IMR-90 (cell line): ENCODE results near the gene UST. TPM values are rescaled to one million over a fixed set of nuclear protein-coding genes. Genes with fewer than 3 reads are reported as not detected.

Experiments used
- ATAC-seq: fragments of 200-7000 bp; cut with Tn5 transposase; 2 replicates; pipeline ENCODE4 v1.9.1; 2020; ENCODE audit warnings: low read depth, mild to moderate bottlenecking, moderate library complexity
- BruUV-seq: library from RNA; stranded (reverse); fragments of 400-500 nt; replicated peaks from 2 replicates; lab custom pipeline; 2021; lab: Mats Ljungman, UMichigan
- CTCF ChIA-PET: fragments of 300-600 bp; formaldehyde crosslinking; extraction: SDS; loops from one replicate; lab custom pipeline; 2021; ENCODE audit warnings: antibody characterized with exemption; lab: Yijun Ruan, JAX
- POLR2A ChIA-PET: fragments of 300-600 bp; sonication (Branson Sonifier 250); formaldehyde crosslinking; loops from one replicate; lab custom pipeline; 2022; ENCODE audit warnings: antibody characterized with exemption; ENCODE audit not compliant: unreplicated experiment; lab: Charles Lee
- DNase-seq: peaks from one replicate; pipeline ENCODE4 v3.0.0; 2013
- H2AFZ ChIP-seq: replicated peaks from 2 replicates; pipeline ENCODE3; 2013; ENCODE audit warnings: low read length, mild to moderate bottlenecking; ENCODE audit not compliant: poor library complexity
- H2AK5ac ChIP-seq: 2 replicates; pipeline ENCODE4 v1.6.1; 2013; ENCODE audit warnings: low read depth, low read length, inconsistent platforms
- H2AK9ac ChIP-seq: replicated peaks from 2 replicates; pipeline ENCODE3; 2013; ENCODE audit warnings: mild to moderate bottlenecking, low read depth, low read length, moderate library complexity; ENCODE audit not compliant: poor library complexity
- H2BK120ac ChIP-seq: 2 replicates; pipeline ENCODE4 v1.6.1; 2013; ENCODE audit warnings: low read depth, low read length, inconsistent platforms
- H2BK15ac ChIP-seq: 3 replicates; pipeline ENCODE4 v1.6.1; 2013; ENCODE audit warnings: low read depth, low read length, inconsistent platforms
- H2BK20ac ChIP-seq: 2 replicates; pipeline ENCODE4 v1.6.1; 2013; ENCODE audit warnings: low read depth, mild to moderate bottlenecking, inconsistent platforms, low read length, moderate library complexity
- H2BK5ac ChIP-seq: 2 replicates; pipeline ENCODE4 v1.6.1; 2013; ENCODE audit warnings: mild to moderate bottlenecking, low read depth, low read length, inconsistent platforms; ENCODE audit not compliant: poor library complexity, severe bottlenecking
- H3K14ac ChIP-seq: replicated peaks from 2 replicates; pipeline ENCODE4 v1.6.1; 2013; ENCODE audit warnings: low read depth, low read length, inconsistent platforms
- H3K18ac ChIP-seq: 2 replicates; pipeline ENCODE4 v1.6.1; 2013; ENCODE audit warnings: low read depth, low read length, control low read depth
- H3K23ac ChIP-seq: 2 replicates; pipeline ENCODE4 v1.6.1; 2013; ENCODE audit warnings: low read depth, low read length, inconsistent platforms
- H3K27ac ChIP-seq: 2 replicates; pipeline ENCODE4 v1.5.1; 2013; ENCODE audit warnings: mild to moderate bottlenecking, control low read depth, low read length; ENCODE audit not compliant: insufficient read depth
- H3K27me3 ChIP-seq: 2 replicates; pipeline ENCODE4 v1.6.1; 2013; ENCODE audit warnings: low read length; ENCODE audit not compliant: control insufficient read depth, insufficient read depth
- H3K36me3 ChIP-seq: 2 replicates; pipeline ENCODE4 v1.6.1; 2013; ENCODE audit warnings: low read length, mixed read lengths; ENCODE audit not compliant: control insufficient read depth, insufficient read depth
- H3K4ac ChIP-seq: 2 replicates; pipeline ENCODE4 v1.6.1; 2013; ENCODE audit warnings: low read depth, low read length, inconsistent platforms
- H3K4me1 ChIP-seq: 2 replicates; pipeline ENCODE4 v1.6.1; 2013; ENCODE audit warnings: low read length, mixed read lengths; ENCODE audit not compliant: control insufficient read depth, insufficient read depth
- H3K4me2 ChIP-seq: 2 replicates; pipeline ENCODE4 v1.6.1; 2013; ENCODE audit warnings: low read depth, mild to moderate bottlenecking, control low read depth, low read length, moderate library complexity
- H3K4me3 ChIP-seq: 2 replicates; pipeline ENCODE4 v1.5.1; 2013; ENCODE audit warnings: low read depth, mild to moderate bottlenecking, control low read depth, low read length, moderate library complexity; ENCODE audit not compliant: insufficient read depth
- H3K56ac ChIP-seq: 2 replicates; pipeline ENCODE4 v1.6.1; 2013; ENCODE audit warnings: low read length, inconsistent platforms; ENCODE audit not compliant: insufficient read depth; ENCODE audit errors: extremely low read depth
- H3K79me1 ChIP-seq, 2 experiments: 2 replicates each; pipeline ENCODE4 v1.6.1; 2013; ENCODE audit warnings: low read length in 2 of 2, inconsistent platforms in 1 of 2, low read depth in 1 of 2
- H3K9ac ChIP-seq: 2 replicates; pipeline ENCODE4 v1.6.1; 2013; ENCODE audit warnings: low read depth, low read length, control low read depth
- H3K9me1 ChIP-seq: 2 replicates; pipeline ENCODE4 v1.6.1; 2013; ENCODE audit warnings: low read length, inconsistent platforms; ENCODE audit not compliant: insufficient read depth
- H3K9me3 ChIP-seq: 2 replicates; pipeline ENCODE4 v1.6.1; 2013; ENCODE audit warnings: low read length; ENCODE audit not compliant: control insufficient read depth, insufficient read depth
- H4K20me1 ChIP-seq: 2 replicates; pipeline ENCODE4 v1.6.1; 2013; ENCODE audit warnings: low read length, inconsistent platforms; ENCODE audit not compliant: insufficient read depth
- H4K5ac ChIP-seq: 2 replicates; pipeline ENCODE4 v1.6.1; 2013; ENCODE audit warnings: mild to moderate bottlenecking, low read depth, low read length, control low read depth
- H4K8ac ChIP-seq, 2 experiments: 2 replicates each; pipeline ENCODE4 v1.6.1; 2013; ENCODE audit warnings: low read depth in 2 of 2, low read length in 2 of 2, control low read depth in 1 of 2, inconsistent platforms in 1 of 2
- H4K91ac ChIP-seq: 2 replicates; pipeline ENCODE4 v1.6.1; 2013; ENCODE audit warnings: low read depth, low read length, inconsistent platforms; ENCODE audit not compliant: insufficient read depth
- BHLHE40 ChIP-seq: fragments of 150-350 bp; IDR thresholded peaks from 2 replicates; pipeline ENCODE4 v1.6.1; 2016; ENCODE audit warnings: mild to moderate bottlenecking, low read depth, low read length
- CEBPB ChIP-seq: IDR thresholded peaks from 2 replicates; pipeline ENCODE4 v1.6.1; 2012; ENCODE audit warnings: low read depth, low read length, improper control_type of control experiment
- CHD1 ChIP-seq: IDR thresholded peaks from 2 replicates; pipeline ENCODE4 v1.6.1; 2012; ENCODE audit warnings: low read depth, low read length, improper control_type of control experiment
- FOS ChIP-seq: fragments of 150-350 bp; IDR thresholded peaks from 2 replicates; pipeline ENCODE4 v1.6.1; 2016; ENCODE audit warnings: low read depth, low read length
- MAFK ChIP-seq: IDR thresholded peaks from 2 replicates; pipeline ENCODE4 v1.6.1; 2012; ENCODE audit warnings: low read depth, low read length, improper control_type of control experiment
- MAZ ChIP-seq: IDR thresholded peaks from 2 replicates; pipeline ENCODE4 v1.6.1; 2012; ENCODE audit warnings: low read depth, mild to moderate bottlenecking, low read length, improper control_type of control experiment, moderate library complexity, borderline replicate concordance
- MXI1 ChIP-seq: IDR thresholded peaks from 2 replicates; pipeline ENCODE4 v1.6.1; 2012; ENCODE audit warnings: low read depth, mild to moderate bottlenecking, low read length, moderate library complexity, borderline replicate concordance
- NFE2L2 ChIP-seq: fragments of 150-350 bp; IDR thresholded peaks from 2 replicates; pipeline ENCODE4 v1.6.1; 2016; ENCODE audit warnings: low read depth, mild to moderate bottlenecking, low read length
- POLR2A ChIP-seq: IDR thresholded peaks from 2 replicates; pipeline ENCODE4 v1.6.1; 2012; ENCODE audit warnings: mild to moderate bottlenecking, low read depth, low read length
- RAD21 ChIP-seq: IDR thresholded peaks from 2 replicates; pipeline ENCODE4 v1.6.1; 2012; ENCODE audit warnings: low read length, improper control_type of control experiment
- RCOR1 ChIP-seq: IDR thresholded peaks from 2 replicates; pipeline ENCODE4 v1.6.1; 2012; ENCODE audit warnings: mild to moderate bottlenecking, low read length, improper control_type of control experiment; ENCODE audit not compliant: insufficient replicate concordance
- RFX5 ChIP-seq: IDR thresholded peaks from 2 replicates; pipeline ENCODE4 v1.8.0; 2012; ENCODE audit warnings: low read depth, mild to moderate bottlenecking, low read length, moderate library complexity
- SMC3 ChIP-seq: fragments of 150-350 bp; IDR thresholded peaks from 2 replicates; pipeline ENCODE4 v1.6.1; 2016; ENCODE audit warnings: low read depth, mild to moderate bottlenecking, antibody characterized with exemption, low read length, moderate library complexity
- WGBS, 2 experiments: methylation state at CpG; one replicate each; pipeline versions ENCODE4 v1.1.5 to v1.1.7; 2013; ENCODE audit warnings: missing lambda C conversion rate in 2 of 2; ENCODE audit not compliant: insufficient read length in 1 of 2; ENCODE audit errors: extremely low coverage in 2 of 2; 5-methylcytosine and 5-hydroxymethylcytosine counted together
- dilution Hi-C: fragments of 300-500 bp; cut with HindIII; formaldehyde crosslinking; loops from one replicate; pipeline ENCODE4 v1.14.3; 2018; ENCODE audit warnings: low sequenced_read_pairs; ENCODE audit not compliant: unreplicated experiment
- in situ Hi-C: fragments of 300-500 bp; cut with MboI; formaldehyde crosslinking; loops from 3 replicates; pipeline ENCODE4 v1.14.3; 2019; ENCODE audit warnings: low sequenced_read_pairs, inconsistent platforms, mixed read lengths
- intact Hi-C: fragments of 100-400 bp; cut with micrococcal nuclease; formaldehyde crosslinking; loops from 2 replicates; pipeline ENCODE4 v1.10.0; 2022
- polyA plus RNA-seq, 3 experiments: library from polyadenylated mRNA; depleted of rRNA; stranded (reverse); fragments of >200 nt; gene quantifications; 2 replicates each; pipeline ENCODE4 v1.2.3, GENCODE V29; 2012; ENCODE audit warnings: low replicate concordance in 1 of 3
- total RNA-seq: library from RNA; depleted of rRNA; stranded (reverse); fragments of >200 nt; gene quantifications from 2 replicates; pipeline ENCODE4 v1.2.3, GENCODE V29; 2012
- TF ChIP-seq, protein P1 (sequence below): fragments of 150-350 bp; IDR thresholded peaks from 2 replicates; pipeline ENCODE4 v1.6.1; 2017; ENCODE audit warnings: mild to moderate bottlenecking, antibody characterized with exemption, low read length, low read depth
- TF ChIP-seq, protein P2 (sequence below): fragments of 150-350 bp; IDR thresholded peaks from 2 replicates; pipeline ENCODE4 v1.6.1; 2016; ENCODE audit warnings: low read depth, mild to moderate bottlenecking, low read length, moderate library complexity, borderline replicate concordance
- TF ChIP-seq, protein P3 (sequence below): conservative IDR thresholded peaks from 2 replicates; pipeline ENCODE4 v1.5.1; 2012; ENCODE audit warnings: mild to moderate bottlenecking, low read depth, low read length, improper control_type of control experiment

The UST gene
- total and polyA plus RNA-seq, 2 of the 4 experiments (the other 2 are of a cell fraction), result 7.7 to 13.8 TPM

DNA sequence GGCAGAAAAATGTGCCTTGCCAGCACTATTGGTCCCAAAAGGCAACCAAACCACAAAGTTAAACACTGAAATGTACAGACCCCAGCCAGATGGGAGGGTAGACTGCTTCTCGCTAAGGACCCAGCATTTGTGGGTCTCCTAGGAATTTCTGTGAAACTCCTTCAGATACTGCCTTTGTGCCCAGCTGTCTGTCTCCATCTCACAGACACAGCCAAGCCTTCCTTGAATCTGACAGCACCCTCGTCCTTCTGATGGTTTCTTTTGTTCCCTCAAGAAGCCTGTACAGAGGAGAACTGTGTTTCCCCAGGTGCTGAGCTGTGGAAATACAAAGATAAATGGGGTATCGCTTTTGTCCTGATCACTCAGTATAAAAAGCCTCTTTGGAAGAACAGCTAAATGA, 316.6 kb downstream of the UST start:
- BruUV-seq, result no TSS peak
- Histone ChIP-seq H3K27me3 (no peaks in the 10 kb centered on the region), H3K4ac (no peak overlapping the region), H3K14ac (no peak overlapping the region), H3K27ac (no peak overlapping the region), H2BK120ac (no peak overlapping the region), H4K8ac (no peak overlapping the region), H2AK9ac (no peak overlapping the region), H4K91ac (no peak overlapping the region), H4K20me1 (0 out of 2 replicates have a peak, but pooled peaks cover 3% of the 10 kb centered on the region), H3K79me1 (no peaks in the 10 kb centered on the region), H2BK15ac (no peak overlapping the region), H3K9me1 (no peaks in the 10 kb centered on the region), H3K4me1 (peaks cover 16% of the 10 kb centered on the region), H3K23ac (no peak overlapping the region), H3K9ac (no peak overlapping the region), H3K4me2 (no peak overlapping the region), H3K56ac (no peak overlapping the region), H3K36me3 (no peaks in the 10 kb centered on the region), H3K18ac (no peak overlapping the region), H4K5ac (no peak overlapping the region), H2BK5ac (no peak overlapping the region), H2AFZ (no peak overlapping the region), H3K9me3 (no peaks in the 10 kb centered on the region), H3K4me3 (no peak overlapping the region), H2BK20ac (no peak overlapping the region), H2AK5ac (no peak overlapping the region)
- DNase-seq (no peak), ATAC-seq (no peak)
- CTCF ChIA-PET, result no interaction called here
- TF ChIP-seq CEBPB (no peak), NFE2L2 (no peak), BHLHE40 (no peak), CHD1 (no peak), RAD21 (no peak), FOS (no peak), MAFK (no peak), MAZ (no peak), RFX5 (no peak), RCOR1 (no peak), POLR2A (no peak), SMC3 (no peak), MXI1 (no peak)
- TF ChIP-seq, protein P1, sequence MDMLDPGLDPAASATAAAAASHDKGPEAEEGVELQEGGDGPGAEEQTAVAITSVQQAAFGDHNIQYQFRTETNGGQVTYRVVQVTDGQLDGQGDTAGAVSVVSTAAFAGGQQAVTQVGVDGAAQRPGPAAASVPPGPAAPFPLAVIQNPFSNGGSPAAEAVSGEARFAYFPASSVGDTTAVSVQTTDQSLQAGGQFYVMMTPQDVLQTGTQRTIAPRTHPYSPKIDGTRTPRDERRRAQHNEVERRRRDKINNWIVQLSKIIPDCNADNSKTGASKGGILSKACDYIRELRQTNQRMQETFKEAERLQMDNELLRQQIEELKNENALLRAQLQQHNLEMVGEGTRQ, result no peak
- TF ChIP-seq, protein P2, sequence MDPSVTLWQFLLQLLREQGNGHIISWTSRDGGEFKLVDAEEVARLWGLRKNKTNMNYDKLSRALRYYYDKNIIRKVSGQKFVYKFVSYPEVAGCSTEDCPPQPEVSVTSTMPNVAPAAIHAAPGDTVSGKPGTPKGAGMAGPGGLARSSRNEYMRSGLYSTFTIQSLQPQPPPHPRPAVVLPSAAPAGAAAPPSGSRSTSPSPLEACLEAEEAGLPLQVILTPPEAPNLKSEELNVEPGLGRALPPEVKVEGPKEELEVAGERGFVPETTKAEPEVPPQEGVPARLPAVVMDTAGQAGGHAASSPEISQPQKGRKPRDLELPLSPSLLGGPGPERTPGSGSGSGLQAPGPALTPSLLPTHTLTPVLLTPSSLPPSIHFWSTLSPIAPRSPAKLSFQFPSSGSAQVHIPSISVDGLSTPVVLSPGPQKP, result no peak
- TF ChIP-seq, protein P3, sequence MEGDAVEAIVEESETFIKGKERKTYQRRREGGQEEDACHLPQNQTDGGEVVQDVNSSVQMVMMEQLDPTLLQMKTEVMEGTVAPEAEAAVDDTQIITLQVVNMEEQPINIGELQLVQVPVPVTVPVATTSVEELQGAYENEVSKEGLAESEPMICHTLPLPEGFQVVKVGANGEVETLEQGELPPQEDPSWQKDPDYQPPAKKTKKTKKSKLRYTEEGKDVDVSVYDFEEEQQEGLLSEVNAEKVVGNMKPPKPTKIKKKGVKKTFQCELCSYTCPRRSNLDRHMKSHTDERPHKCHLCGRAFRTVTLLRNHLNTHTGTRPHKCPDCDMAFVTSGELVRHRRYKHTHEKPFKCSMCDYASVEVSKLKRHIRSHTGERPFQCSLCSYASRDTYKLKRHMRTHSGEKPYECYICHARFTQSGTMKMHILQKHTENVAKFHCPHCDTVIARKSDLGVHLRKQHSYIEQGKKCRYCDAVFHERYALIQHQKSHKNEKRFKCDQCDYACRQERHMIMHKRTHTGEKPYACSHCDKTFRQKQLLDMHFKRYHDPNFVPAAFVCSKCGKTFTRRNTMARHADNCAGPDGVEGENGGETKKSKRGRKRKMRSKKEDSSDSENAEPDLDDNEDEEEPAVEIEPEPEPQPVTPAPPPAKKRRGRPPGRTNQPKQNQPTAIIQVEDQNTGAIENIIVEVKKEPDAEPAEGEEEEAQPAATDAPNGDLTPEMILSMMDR, result no peak
- dilution Hi-C loops, result no loop called here
- POLR2A ChIA-PET, result interaction anchor here (0.6 kb wide), 1 partner anchor 9 kb away, joined by 4 read pairs; no protein-coding TSS in a partner anchor
- in situ Hi-C loops, result no loop called here
- WGBS, 2 experiments, result no CpG with 5 or more reads among the region's 3 CpGs
- intact Hi-C loops, result no loop called here
